ENCODE results near the gene SMIM10L1. TPM values are rescaled to one million over a fixed set of nuclear protein-coding genes. Genes with fewer than 3 reads are reported as not detected.

Gene SMIM10L1
- total RNA-seq, 3 donors from 2014 or later (not counting 1 experiment from before 2014, with no cell fraction given), result 8.6 to 10.7 (median 9.9) TPM

Other genes starting within 250 kb of the SMIM10L1 start
- 1 to 10 TPM in 1 of 3 donors, not detected in 2; 1.0 TPM for gene PRH2, start 242.0 kb upstream of the SMIM10L1 start, total RNA-seq
- 1 to 10 TPM; 3.6 to 4.8 (median 4.4) TPM for gene TAS2R14, start 231.9 kb upstream of the SMIM10L1 start, total RNA-seq
- 1 to 10 TPM in 2 of 3 donors, under 1 TPM in 1; 0.88 to 3.0 (median 2.0) TPM for gene TAS2R50, start 184.3 kb upstream of the SMIM10L1 start, total RNA-seq
- gene TAS2R20, start 172.9 kb upstream of the SMIM10L1 start, total RNA-seq, result 1 to 10 TPM; 2.0 to 2.8 (median 2.4) TPM
- 1 to 10 TPM; 2.9 to 4.1 (median 3.8) TPM for gene TAS2R19, start 148.6 kb upstream of the SMIM10L1 start, total RNA-seq
- gene TAS2R31, start 139.8 kb upstream of the SMIM10L1 start, total RNA-seq, result 1 to 10 TPM; 3.7 to 6.2 (median 4.0) TPM
- 1 to 10 TPM; 3.3 to 4.5 (median 4.4) TPM for gene TAS2R46, start 108.9 kb upstream of the SMIM10L1 start, total RNA-seq
- gene TAS2R43, start 78.9 kb upstream of the SMIM10L1 start, total RNA-seq, result 1 to 10 TPM; 2.1 to 6.7 (median 4.5) TPM
- gene TAS2R30, start 36.5 kb upstream of the SMIM10L1 start, total RNA-seq, result 1 to 10 TPM; 6.9 to 9.7 (median 6.9) TPM
- not detected for gene TAS2R42, start 15.7 kb downstream of the SMIM10L1 start, total RNA-seq
- not detected for gene PRB3, start 98.5 kb downstream of the SMIM10L1 start, total RNA-seq
- gene PRB4, start 139.2 kb downstream of the SMIM10L1 start, total RNA-seq, result not detected
- not detected for gene PRB2, start 224.4 kb downstream of the SMIM10L1 start, total RNA-seq